UCSD-AML1 (cell line): ENCODE measurements around the gene TMPRSS9.
"Not testable (repeated sequence)": the region's sequence is repeated elsewhere in the genome, so short reads cannot be mapped to it uniquely, and the experiment has no call there.

Source experiments
- DNase-seq: peaks from one replicate; lab custom pipeline; 2025; ENCODE audit not compliant: unreplicated experiment; lab: John Stamatoyannopoulos, UW

The TMPRSS9 gene

GRCh38 chr19:2454962-2455850 lies 95.1 kb downstream of the TMPRSS9 start:
- DNase-seq: no peak

GRCh38 chr19:2455851-2456570 lies 95.9 kb downstream of the TMPRSS9 start:
- DNase-seq: peak; percentile 29

- DNase-seq: no peak
Observed at GRCh38 chr19:2457394-2458037, 97.5 kb downstream of the TMPRSS9 start.

DNA sequence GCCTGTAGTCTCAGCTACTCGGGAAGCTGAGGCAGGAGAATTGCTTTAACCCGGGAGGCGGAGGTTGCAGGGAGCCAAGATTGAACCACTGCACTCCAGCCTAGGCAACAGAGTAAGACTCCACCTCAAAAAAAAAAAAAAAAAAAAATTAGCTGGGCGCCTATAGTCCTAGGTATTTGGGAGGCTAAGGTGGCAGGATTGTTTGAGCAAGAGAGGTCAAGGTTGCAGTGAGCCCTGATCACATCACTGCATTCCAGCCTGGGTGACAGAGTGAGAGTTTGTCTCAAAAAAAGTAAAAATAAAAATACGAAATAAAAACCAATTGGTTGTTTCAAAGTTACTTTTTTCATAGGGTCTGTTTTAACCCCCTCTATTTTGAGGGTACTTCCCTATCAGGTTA lies 98.0 kb downstream of the TMPRSS9 start:
- no peak for DNase-seq

GRCh38 chr19:2458776-2459175 lies 98.7 kb downstream of the TMPRSS9 start:
- not testable (repeated sequence) for DNase-seq

DNA sequence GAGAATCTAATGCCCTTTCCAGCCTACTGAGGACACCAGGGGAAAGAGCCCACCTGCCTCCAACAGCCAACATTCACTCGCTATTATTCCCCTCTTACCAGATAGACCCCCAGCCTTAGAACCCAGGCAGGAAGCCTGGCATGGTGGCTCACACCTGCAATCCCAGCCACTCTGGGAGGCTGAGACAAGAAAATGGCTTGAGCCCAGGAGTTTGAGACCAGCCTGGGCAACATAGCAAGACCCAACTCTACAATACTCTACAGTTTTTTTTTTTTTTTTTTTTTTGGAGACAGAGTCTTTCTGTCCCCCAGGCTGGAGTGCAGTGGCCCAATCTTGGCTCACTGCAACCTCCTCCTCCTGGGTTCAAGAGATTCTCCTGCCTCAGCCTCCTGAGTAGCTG lies 100.2 kb downstream of the TMPRSS9 start:
- DNase-seq: no peak

DNA sequence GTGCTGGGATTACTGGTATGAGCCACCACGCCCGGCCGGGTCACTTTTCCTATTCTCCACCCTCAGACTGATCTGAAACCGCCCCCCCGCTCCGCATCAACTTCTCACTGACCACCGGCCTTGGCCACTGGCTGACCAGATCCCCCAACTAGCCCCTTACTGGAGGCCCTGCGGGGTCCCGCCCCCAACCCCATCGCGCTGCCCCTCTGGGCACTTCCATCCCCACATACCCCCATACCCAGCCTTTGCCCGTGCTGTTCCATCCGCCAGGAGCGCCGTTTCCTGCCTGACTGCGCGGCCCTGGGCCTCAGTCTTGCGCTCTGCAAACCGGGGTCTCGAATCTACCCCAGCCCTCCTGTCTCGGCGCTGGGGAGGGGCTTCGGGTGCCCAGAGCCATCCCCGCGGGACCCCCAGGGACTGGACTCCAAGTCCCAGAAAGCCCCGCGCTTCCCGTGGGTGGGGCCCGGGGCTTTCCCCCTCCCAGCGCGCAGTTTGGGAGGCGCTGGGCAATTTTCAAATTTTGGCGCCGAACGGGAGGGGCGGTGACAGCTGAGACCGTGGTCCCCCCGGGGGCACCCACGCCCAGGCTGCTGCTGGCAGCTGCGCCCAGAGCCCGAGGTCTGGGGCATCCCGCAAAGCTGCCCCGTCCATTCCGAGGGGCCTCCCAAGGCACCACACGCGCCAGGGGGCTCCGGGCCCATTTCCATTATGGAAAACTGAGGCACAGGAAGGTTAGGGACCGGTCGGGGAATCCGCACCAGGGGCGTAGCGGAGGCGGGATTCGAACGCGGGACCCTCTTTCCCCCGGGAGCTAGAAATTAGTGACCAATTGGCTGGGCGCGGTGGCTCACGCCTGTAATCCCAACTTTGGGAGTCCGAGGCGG lies 101.9 kb downstream of the TMPRSS9 start:
- DNase-seq: no peak

DNA sequence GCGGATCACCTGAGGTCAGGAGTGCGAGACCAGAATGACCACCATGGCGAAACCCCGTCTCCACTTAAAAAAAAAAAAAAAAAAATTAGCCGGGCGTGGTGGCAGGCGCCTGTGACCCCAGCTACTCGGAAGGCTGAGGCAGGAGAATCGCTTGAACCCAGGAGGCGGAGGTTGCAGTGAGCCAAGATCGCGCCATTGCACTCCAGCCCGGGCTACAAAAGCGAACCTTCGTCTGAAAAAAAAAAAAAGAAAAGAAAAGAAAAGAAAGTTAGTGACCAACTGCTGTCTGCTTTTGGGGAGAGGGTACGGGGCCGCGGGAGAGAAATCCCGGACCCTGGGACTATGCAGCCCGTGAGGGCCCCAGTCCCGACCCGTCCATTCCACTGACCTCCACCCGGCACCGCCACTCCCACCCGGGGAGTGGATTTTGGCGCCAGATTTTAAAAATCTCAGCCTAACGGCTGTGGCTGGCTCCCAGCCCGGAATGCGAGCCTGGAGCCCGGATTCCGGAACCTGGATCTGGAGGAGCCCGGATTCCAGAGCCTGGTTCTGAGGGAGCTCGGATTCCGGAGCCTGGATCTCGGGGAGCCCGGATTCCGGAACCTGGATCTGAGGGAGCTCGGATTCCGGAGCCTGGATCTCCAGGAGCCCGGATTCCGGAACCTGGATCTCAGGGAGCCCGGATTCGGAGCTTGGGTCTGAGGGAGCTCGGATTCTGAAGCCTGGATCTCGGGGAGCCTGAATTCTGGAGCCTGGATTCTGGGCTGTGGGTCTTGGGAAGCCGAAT lies 102.8 kb downstream of the TMPRSS9 start:
- no peak for DNase-seq

DNA sequence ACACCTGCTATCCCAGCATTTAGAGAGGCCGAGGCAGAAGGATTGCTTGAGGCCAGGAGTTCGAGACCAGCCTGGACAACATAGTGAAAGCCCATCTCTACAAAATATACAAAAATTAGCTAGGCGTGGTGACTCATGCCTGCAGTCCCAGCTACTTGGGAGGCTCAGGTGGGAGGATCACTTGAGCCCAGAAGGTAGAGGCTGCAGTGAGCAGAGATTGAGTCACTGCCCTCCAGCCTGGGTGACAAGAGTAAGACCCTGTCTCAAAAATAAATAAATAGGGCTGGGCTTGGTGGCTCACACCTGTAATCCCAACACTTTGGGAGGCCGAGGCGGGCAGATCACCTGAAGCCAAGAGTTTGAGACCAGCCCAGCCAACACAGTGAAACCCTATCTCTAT lies 103.6 kb downstream of the TMPRSS9 start:
- DNase-seq: not testable (repeated sequence)

DNA sequence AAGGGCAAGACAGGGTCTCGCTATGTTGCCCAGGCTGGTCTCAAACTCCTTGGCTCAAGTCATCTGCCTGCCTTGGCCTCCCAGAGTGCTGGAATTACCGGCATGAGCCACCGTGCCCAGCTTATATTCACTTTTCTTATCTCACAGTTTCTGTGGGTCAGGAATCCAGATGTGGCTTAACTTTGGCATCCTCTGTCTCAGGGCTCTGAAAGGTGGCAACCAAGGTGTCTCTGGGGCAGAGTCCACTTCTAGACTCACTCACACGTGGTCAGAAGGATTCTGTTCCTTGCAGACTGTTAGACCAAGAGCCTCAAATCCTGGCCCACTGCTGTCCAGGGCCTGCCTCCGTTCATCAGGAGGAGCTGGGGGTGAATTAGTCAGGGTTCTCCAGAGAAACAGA lies 104.3 kb downstream of the TMPRSS9 start:
- DNase-seq: no peak

DNA sequence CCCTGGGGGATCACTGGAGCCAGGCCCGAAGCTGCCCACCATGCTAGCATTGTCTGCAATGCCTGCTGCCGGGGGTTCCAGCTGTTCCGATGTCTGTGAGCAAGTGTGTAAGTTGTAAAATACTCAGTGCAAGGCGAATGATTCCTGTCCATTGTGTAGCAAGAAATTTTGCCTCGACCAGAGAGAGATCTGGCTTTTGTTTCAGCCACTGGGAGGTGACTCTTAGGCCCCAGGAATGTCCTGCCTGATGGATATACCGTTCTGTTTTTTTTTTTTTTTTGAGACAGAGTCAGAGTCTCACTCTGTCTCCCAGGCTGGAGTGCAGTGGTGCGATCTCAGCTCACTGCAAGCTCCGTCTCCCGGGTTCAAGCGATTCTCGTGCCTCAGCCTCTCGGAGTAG lies 108.5 kb downstream of the TMPRSS9 start:
- DNase-seq: no peak

DNA sequence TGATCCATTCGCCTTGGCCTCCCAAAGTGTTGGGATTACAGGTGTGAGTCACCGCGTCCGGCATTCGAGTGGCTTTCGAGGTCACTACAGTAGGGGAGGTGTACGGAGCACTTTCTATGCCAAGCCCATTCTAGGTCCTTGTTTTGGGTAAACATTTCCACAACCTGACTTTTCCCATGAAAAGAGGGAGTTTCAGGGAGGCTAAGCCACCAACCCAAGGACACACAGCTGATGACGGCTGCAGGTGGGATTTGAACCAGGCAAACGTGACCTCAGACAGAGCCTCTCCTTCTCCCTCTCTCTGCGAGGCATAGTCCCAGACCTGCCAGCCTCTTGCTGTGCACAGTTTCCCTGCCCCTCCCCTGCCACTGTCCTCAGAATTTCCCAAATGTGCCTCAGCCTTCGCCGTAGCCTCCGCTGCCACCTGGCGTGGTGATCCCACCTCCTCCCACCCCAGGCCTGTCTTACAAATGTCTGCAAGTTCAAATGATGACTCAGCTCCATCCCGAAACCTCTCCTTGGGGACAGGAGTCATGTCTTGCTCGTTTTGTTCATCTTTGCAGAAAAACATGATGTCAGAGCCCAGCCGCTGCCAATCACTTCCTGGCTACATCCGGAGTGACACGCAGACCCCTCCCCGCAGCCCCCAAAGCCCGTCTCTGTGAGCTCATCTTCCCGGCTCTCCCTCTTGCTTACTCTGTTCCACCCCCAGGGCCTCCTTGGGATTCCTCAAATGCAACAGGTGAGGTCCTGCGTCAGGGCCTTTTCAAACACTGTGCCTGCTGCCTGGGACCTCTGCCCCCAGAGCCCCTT lies 109.2 kb downstream of the TMPRSS9 start:
- DNase-seq: peak; percentile 22

DNA sequence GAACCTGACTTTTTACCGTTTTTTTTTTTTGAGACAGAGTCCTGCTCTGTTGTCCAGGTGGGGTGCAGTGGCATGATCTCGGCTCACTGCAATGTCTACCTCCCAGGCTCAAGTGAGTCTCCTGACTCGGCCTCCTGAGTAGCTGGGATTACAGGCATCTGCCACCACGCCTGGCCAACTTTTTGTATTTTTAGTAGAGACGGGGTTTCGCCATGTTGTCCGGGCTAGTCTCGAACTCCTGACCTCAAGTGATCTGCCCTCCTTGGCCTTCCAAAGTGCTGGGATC lies 109.8 kb downstream of the TMPRSS9 start:
- DNase-seq: not testable (repeated sequence)

- peak; percentile 88 for DNase-seq
Observed at GRCh38 chr19:2474232-2475017, 114.4 kb downstream of the TMPRSS9 start.

DNA sequence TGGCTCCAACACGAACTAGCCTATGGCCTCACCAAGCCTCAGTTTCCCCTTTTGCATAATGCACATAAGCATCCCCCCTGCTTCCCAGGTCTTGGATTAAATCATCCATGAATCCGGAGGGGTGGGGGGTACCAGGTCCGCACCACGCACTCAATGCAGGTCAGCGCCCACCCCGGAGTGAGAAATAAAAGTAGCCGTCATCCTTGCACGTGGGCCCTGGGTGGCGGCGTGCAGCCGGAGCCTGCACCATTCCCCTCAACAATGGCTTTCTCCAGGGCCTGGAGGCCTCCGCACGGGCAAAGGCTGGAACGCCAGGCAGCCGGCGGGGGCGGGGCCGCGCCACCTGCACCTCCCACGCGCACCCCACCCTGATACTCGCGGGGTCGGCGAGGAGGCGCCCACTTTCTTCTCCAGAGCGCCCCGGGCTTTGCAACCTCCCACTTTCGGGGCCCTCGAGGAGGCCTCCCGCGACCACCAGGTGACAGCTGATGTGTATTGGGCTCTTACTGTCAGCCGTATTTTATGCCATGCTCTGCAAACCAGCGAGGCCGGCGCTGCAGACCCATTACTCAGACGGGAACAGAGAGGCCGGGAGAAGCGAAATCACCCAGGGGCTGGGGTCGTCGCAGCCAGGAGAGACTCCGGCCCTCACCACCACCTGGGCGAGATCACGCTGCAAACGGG lies 115.1 kb downstream of the TMPRSS9 start:
- peak; percentile 65 for DNase-seq
